ENCODE measurements around the gene CLSTN2. TPM values are rescaled to one million over a fixed set of nuclear protein-coding genes. Genes with fewer than 3 reads are reported as not detected.

Gene CLSTN2
- total RNA-seq: 10 to 100 TPM; 19.5 to 66.7 (median 42.5) TPM

- TF ChIP-seq, protein P1, sequence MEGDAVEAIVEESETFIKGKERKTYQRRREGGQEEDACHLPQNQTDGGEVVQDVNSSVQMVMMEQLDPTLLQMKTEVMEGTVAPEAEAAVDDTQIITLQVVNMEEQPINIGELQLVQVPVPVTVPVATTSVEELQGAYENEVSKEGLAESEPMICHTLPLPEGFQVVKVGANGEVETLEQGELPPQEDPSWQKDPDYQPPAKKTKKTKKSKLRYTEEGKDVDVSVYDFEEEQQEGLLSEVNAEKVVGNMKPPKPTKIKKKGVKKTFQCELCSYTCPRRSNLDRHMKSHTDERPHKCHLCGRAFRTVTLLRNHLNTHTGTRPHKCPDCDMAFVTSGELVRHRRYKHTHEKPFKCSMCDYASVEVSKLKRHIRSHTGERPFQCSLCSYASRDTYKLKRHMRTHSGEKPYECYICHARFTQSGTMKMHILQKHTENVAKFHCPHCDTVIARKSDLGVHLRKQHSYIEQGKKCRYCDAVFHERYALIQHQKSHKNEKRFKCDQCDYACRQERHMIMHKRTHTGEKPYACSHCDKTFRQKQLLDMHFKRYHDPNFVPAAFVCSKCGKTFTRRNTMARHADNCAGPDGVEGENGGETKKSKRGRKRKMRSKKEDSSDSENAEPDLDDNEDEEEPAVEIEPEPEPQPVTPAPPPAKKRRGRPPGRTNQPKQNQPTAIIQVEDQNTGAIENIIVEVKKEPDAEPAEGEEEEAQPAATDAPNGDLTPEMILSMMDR (IDR thresholded peaks at IDR 0.05; ENCODE audit: low read depth): no peak
These were observed at the start of gene CLSTN2 for GRCh38 chr3:139935016-139935865. Gene CLSTN2, plus strand, starts transcription at chr3:139935185.

DNA sequence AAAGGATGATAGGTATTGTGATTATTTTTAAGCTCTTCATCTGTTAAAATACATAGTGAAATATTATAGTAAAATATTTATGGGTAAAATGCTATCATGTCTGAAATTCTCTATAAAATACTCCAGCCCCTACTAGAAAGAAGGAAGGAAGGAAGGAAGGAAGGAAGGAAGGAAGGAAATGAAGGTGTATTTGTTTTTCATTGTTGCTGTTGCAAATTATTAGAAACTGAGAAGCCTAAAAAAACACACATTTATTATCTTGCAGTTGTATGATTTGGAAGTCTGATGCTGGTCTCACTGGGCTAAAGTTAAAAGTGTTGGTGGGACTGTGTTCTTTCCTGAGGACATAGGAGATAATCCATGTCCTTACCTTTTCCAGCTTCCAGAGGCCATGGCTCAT lies 47.6 kb upstream of the CLSTN2 start:
- TF ChIP-seq, protein P1 (IDR thresholded peaks at IDR 0.05; ENCODE audit: low read depth): no peak

- TF ChIP-seq, protein P1 (IDR thresholded peaks at IDR 0.05; ENCODE audit: low read depth): no peak
These were observed 46.3 kb upstream of the CLSTN2 start for GRCh38 chr3:139888561-139889140.

DNA sequence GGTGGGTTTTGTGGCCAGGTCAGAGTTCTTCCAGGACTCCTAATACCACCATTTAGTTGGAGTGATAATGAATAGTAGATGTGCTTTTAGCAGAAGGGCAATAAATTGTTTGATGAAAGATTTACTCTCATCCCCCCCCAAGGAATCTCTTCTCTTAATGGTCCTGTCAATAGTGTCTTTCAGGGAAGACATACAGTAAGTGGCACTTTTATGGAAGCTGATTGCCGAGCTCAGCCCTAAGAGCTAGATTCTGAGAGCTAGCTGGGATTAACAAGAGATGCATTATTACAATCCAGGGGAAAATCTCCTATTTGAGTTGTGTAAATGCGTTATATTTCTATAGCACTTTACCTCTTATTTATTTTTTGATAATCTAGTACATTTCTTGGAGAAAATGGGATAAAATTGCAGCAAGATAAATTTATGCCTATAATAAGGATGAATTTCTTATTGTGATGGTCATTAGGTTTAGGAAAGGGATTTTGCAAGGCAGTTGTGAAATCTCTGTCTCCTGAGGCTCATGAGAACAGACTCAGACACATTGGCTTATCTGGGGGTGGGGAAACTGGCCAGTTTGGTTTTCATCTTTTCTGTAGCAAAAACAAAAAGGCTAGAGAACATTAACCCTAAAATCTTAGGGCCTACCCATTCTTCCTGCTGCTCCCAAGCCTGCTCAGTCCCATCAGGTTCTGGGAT lies 41.6 kb upstream of the CLSTN2 start:
- TF ChIP-seq, protein P1 (IDR thresholded peaks at IDR 0.05; ENCODE audit: low read depth): no peak

DNA sequence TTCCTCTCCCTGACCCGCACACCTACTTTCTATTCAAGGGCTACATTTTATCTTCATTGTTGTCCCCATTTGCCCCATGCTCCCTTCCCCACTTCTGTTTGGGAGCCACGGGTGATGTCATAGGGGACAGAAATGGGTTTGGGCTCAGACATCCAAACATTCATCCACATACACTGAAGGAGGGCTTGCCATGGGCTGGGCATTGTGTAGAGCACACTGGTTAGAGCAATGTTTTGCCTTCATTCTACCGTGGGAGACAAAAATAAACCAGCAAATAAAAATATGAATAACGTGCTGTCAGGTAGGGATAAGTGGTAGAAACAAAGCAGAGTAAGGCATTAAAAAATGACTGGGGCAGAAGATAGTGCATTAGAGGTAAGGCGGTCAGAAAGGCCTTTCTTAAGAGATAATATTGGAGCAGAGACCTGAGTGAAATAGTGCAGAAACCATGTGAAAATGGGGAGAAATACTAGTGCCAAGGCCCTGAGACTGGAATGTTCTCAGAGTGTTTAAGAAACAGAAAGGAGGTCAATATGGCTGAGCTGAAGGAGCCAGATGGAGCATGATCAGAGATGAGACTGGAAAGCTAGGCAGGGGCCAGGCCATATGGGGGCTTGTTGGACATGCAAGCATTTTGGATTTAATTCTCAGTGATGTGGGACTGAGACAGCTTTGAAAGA lies 40.9 kb upstream of the CLSTN2 start:
- TF ChIP-seq, protein P1 (IDR thresholded peaks at IDR 0.05; ENCODE audit: low read depth): no peak

- TF ChIP-seq, protein P1 (IDR thresholded peaks at IDR 0.05; ENCODE audit: low read depth): no peak
These were observed 40.4 kb upstream of the CLSTN2 start for GRCh38 chr3:139894643-139894989.

Data from subcutaneous adipose tissue (tissue), 4 donors.